Osteoblast (primary cell): ENCODE measurements around the gene APOL4. TPM values are rescaled to one million over a fixed set of nuclear protein-coding genes. Genes with fewer than 3 reads are reported as not detected.

Experiments used
- DNase-seq: peaks from one replicate; pipeline ENCODE4 v3.0.0; 2011; ENCODE audit warnings: low spot score, mixed read lengths; ENCODE audit not compliant: insufficient read length; ENCODE audit errors: missing footprints
- H2AFZ ChIP-seq: 2 replicates; pipeline ENCODE4 v1.6.0; 2011; ENCODE audit warnings: mild to moderate bottlenecking, low read length
- H3K27ac ChIP-seq: 2 replicates; pipeline ENCODE4 v1.5.1; 2011; ENCODE audit warnings: mild to moderate bottlenecking, low read depth, low read length, moderate library complexity
- H3K27me3 ChIP-seq: 2 replicates; pipeline ENCODE4 v1.6.0; 2012; ENCODE audit warnings: mild to moderate bottlenecking, control low read depth, inconsistent platforms, low read length, moderate library complexity; ENCODE audit not compliant: insufficient read depth
- H3K36me3 ChIP-seq: 2 replicates; pipeline ENCODE4 v1.5.1; 2011; ENCODE audit warnings: mild to moderate bottlenecking, low read length, control low read depth, moderate library complexity; ENCODE audit not compliant: insufficient read depth
- H3K4me1 ChIP-seq: 2 replicates; pipeline ENCODE4 v1.5.1; 2011; ENCODE audit warnings: mild to moderate bottlenecking, low read length, control low read depth, moderate library complexity; ENCODE audit not compliant: insufficient read depth
- H3K4me2 ChIP-seq: 2 replicates; pipeline ENCODE4 v1.6.0; 2011; ENCODE audit warnings: mild to moderate bottlenecking, low read length; ENCODE audit not compliant: insufficient read depth
- H3K4me3 ChIP-seq: fragments of 200-600 bp; sonication (generic); 3 replicates; pipeline ENCODE4 v1.5.1; 2012; ENCODE audit warnings: mild to moderate bottlenecking, low read length, inconsistent platforms; ENCODE audit not compliant: insufficient read depth
- H3K79me2 ChIP-seq: 2 replicates; pipeline ENCODE4 v1.6.0; 2012; ENCODE audit warnings: mild to moderate bottlenecking, low read length, control low read depth, inconsistent platforms; ENCODE audit not compliant: insufficient read depth
- H3K9me3 ChIP-seq: 2 replicates; pipeline ENCODE4 v1.5.1; 2011; ENCODE audit warnings: low read depth, low read length, control low read depth
- H4K20me1 ChIP-seq: 2 replicates; pipeline ENCODE4 v1.6.0; 2012; ENCODE audit warnings: mild to moderate bottlenecking, low read length, control low read depth; ENCODE audit not compliant: insufficient read depth
- CTCF ChIP-seq: IDR thresholded peaks from 2 replicates; pipeline ENCODE4 v1.5.1; 2011; ENCODE audit warnings: mild to moderate bottlenecking, low read depth, low read length, moderate library complexity; ENCODE audit errors: extremely low read depth
- total RNA-seq: library from RNA; depleted of rRNA; stranded (reverse); fragments of >200 nt; gene quantifications from 2 replicates; pipeline ENCODE4 v1.2.3, GENCODE V29; 2012

APOL4 gene
- total RNA-seq, 1 donor: 2.9 TPM

- DNase-seq: peak; percentile 84
- peak; percentile 86 for TF ChIP-seq CTCF
These were observed 6.6 kb downstream of the APOL4 start for GRCh38 chr22:36194971-36195370.

GRCh38 chr22:36194385-36194784, 7.2 kb downstream of the APOL4 start:
- Histone ChIP-seq H3K9me3 (no peaks in the 10 kb centered on the region), H3K4me1 (peaks cover 18% of the 10 kb centered on the region), H3K4me2 (no peak overlapping the region), H2AFZ (no peak overlapping the region), H3K36me3 (no peaks in the 10 kb centered on the region), H3K27me3 (no peaks in the 10 kb centered on the region), H4K20me1 (no peaks in the 10 kb centered on the region), H3K27ac (no peak overlapping the region), H3K4me3 (no peak overlapping the region), H3K79me2 (no peaks in the 10 kb centered on the region)
- no peak for DNase-seq
- TF ChIP-seq CTCF: no peak

More at GRCh38 chr22:36194971-36195370, 6.6 kb downstream of the APOL4 start:
- H2AFZ ChIP-seq: no peak overlapping the region
- H3K9me3 ChIP-seq: no peaks in the 10 kb centered on the region
- no peak overlapping the region for H3K4me2 ChIP-seq
- H3K36me3 ChIP-seq: no peaks in the 10 kb centered on the region
- H3K27ac ChIP-seq: no peak overlapping the region
- no peak overlapping the region for H3K4me3 ChIP-seq
- H3K79me2 ChIP-seq: no peaks in the 10 kb centered on the region
- peaks cover 18% of the 10 kb centered on the region for H3K4me1 ChIP-seq
- no peaks in the 10 kb centered on the region for H3K27me3 ChIP-seq
- no peaks in the 10 kb centered on the region for H4K20me1 ChIP-seq

GRCh38 chr22:36193577-36193976, 8.0 kb downstream of the APOL4 start:
- Histone ChIP-seq H3K4me1 (peaks cover 18% of the 10 kb centered on the region), H3K36me3 (no peaks in the 10 kb centered on the region), H3K79me2 (no peaks in the 10 kb centered on the region), H3K27ac (no peak overlapping the region), H2AFZ (no peak overlapping the region), H3K4me2 (no peak overlapping the region), H3K27me3 (no peaks in the 10 kb centered on the region), H3K4me3 (no peak overlapping the region), H4K20me1 (no peaks in the 10 kb centered on the region), H3K9me3 (no peaks in the 10 kb centered on the region)
- no peak for TF ChIP-seq CTCF
- DNase-seq: no peak

GRCh38 chr22:36193171-36193570, 8.4 kb downstream of the APOL4 start:
- no peak overlapping the region for H3K27ac ChIP-seq
- H4K20me1 ChIP-seq: no peaks in the 10 kb centered on the region
- H2AFZ ChIP-seq: no peak overlapping the region
- TF ChIP-seq CTCF: no peak
- no peaks in the 10 kb centered on the region for H3K36me3 ChIP-seq
- H3K4me3 ChIP-seq: no peak overlapping the region
- DNase-seq: no peak
- H3K4me2 ChIP-seq: no peak overlapping the region
- no peaks in the 10 kb centered on the region for H3K79me2 ChIP-seq
- H3K9me3 ChIP-seq: no peaks in the 10 kb centered on the region
- H3K4me1 ChIP-seq: peaks cover 17% of the 10 kb centered on the region
- H3K27me3 ChIP-seq: no peaks in the 10 kb centered on the region
